OCI-LY7 (cell line): ENCODE data around the gene MS4A18.

ENCODE experiments used
- CTCF ChIP-seq: fragments of 200-600 bp; sonication (generic); conservative IDR thresholded peaks from 2 replicates; pipeline ENCODE4 v1.5.1; 2014; ENCODE audit warnings: mild to moderate bottlenecking, antibody characterized with exemption, low read length, moderate library complexity, mixed read lengths
- EZH2phosphoT487 ChIP-seq: fragments of 200-600 bp; sonication (generic); IDR thresholded peaks from 2 replicates; pipeline ENCODE4 v1.6.1; 2018; ENCODE audit warnings: low read depth, borderline replicate concordance, mild to moderate bottlenecking, mixed run types, antibody characterized with exemption, low read length, moderate library complexity, mixed read lengths

GRCh38 chr11:60757231-60757800, 32.8 kb downstream of the MS4A18 start:
- TF ChIP-seq CTCF = no peak
- no peak for TF ChIP-seq EZH2phosphoT487
